C4-2B (cell line): ENCODE results near the gene WDR18.

Experiments used
- H3K27ac ChIP-seq: fragments of 450-650 bp; 2 replicates; pipeline ENCODE4 v1.5.1; 2017
- CTCF ChIP-seq: fragments of 450-650 bp; conservative IDR thresholded peaks from 2 replicates; pipeline ENCODE4 v1.5.1; 2017; ENCODE audit warnings: mild to moderate bottlenecking
- ZFX ChIP-seq: fragments of 450-650 bp; IDR thresholded peaks from 2 replicates; pipeline ENCODE4 v1.6.1; 2017

Gene WDR18

GRCh38 chr19:996051-996838 lies 12.1 kb downstream of the WDR18 start:
- no peak overlapping the region for H3K27ac ChIP-seq
- TF ChIP-seq ZFX (no peak), CTCF (no peak)

GRCh38 chr19:998064-998463 lies 13.9 kb downstream of the WDR18 start:
- TF ChIP-seq CTCF, result no peak
- TF ChIP-seq ZFX, result no peak
- no peak overlapping the region for H3K27ac ChIP-seq

- TF ChIP-seq CTCF (no peak), ZFX (no peak)
- no peak overlapping the region for H3K27ac ChIP-seq
Measured at GRCh38 chr19:999379-999719, 15.2 kb downstream of the WDR18 start.

- H3K27ac ChIP-seq, result no peak within 1 kb of the TSS
- TF ChIP-seq CTCF, result peak; percentile 83
- TF ChIP-seq ZFX, result no peak
Measured at GRCh38 chr19:1000095-1000494, 15.9 kb downstream of the WDR18 start, which contains the start of gene GRIN3B. GRIN3B (plus strand) TSS chr19:1000419; CDS start chr19:1000438, 19 bp downstream.

- no peak for TF ChIP-seq CTCF
- TF ChIP-seq ZFX, result no peak
- no peak overlapping the region for H3K27ac ChIP-seq
Measured at GRCh38 chr19:1000591-1001537, 16.7 kb downstream of the WDR18 start.

GRCh38 chr19:1001538-1002166 lies 17.5 kb downstream of the WDR18 start:
- TF ChIP-seq CTCF (peak; percentile 97), ZFX (no peak)
- no peak overlapping the region for H3K27ac ChIP-seq
